HG02642 (cell line): ENCODE data around the gene MRGPRF.
"Not testable (repeated sequence)": the region's sequence is repeated elsewhere in the genome, so short reads cannot be mapped to it uniquely, and the experiment has no call there.

Experiments used
- ATAC-seq: cut with Tn5 transposase; IDR thresholded peaks from one replicate; pipeline ENCODE4 v1.9.1; 2021; ENCODE audit warnings: mild to moderate bottlenecking; ENCODE audit not compliant: unreplicated experiment, poor library complexity

Gene MRGPRF

GRCh38 chr11:69004411-69005182 is 8.4 kb downstream of the MRGPRF start:
- no peak for ATAC-seq

GRCh38 chr11:69003866-69004367 is 9.1 kb downstream of the MRGPRF start:
- ATAC-seq, result no peak

- no peak for ATAC-seq
These were observed 9.7 kb downstream of the MRGPRF start for GRCh38 chr11:69003301-69003865.

- no peak for ATAC-seq
These were observed 10.3 kb downstream of the MRGPRF start for GRCh38 chr11:69002570-69003231.

- no peak for ATAC-seq
These were observed 10.9 kb downstream of the MRGPRF start for GRCh38 chr11:69002110-69002569.

- ATAC-seq, result no peak
These were observed 11.6 kb downstream of the MRGPRF start for GRCh38 chr11:69001243-69002081.

- ATAC-seq, result no peak
These were observed 12.2 kb downstream of the MRGPRF start for GRCh38 chr11:69000831-69001242.

- no peak for ATAC-seq
These were observed 12.7 kb downstream of the MRGPRF start for GRCh38 chr11:69000391-69000790.

GRCh38 chr11:68999748-69000355 is 13.2 kb downstream of the MRGPRF start:
- ATAC-seq, result not testable (repeated sequence)

- no peak for ATAC-seq
These were observed 13.8 kb downstream of the MRGPRF start for GRCh38 chr11:68999093-68999747.

GRCh38 chr11:68998390-68998911 is 14.6 kb downstream of the MRGPRF start:
- ATAC-seq, result no peak

GRCh38 chr11:68997995-68998348 is 15.1 kb downstream of the MRGPRF start:
- ATAC-seq, result no peak

GRCh38 chr11:68997124-68997994 is 15.7 kb downstream of the MRGPRF start:
- no peak for ATAC-seq

- ATAC-seq, result no peak
These were observed 16.5 kb downstream of the MRGPRF start for GRCh38 chr11:68996376-68997123.

GRCh38 chr11:68994894-68995285 is 18.2 kb downstream of the MRGPRF start:
- ATAC-seq, result no peak

GRCh38 chr11:68994161-68994893 is 18.7 kb downstream of the MRGPRF start:
- no peak for ATAC-seq

GRCh38 chr11:68993546-68993945 is 19.5 kb downstream of the MRGPRF start:
- ATAC-seq, result no peak
